GM23338 (cell line): ENCODE results near the gene ZNF653. TPM values are rescaled to one million over a fixed set of nuclear protein-coding genes. Genes with fewer than 3 reads are reported as not detected.

Source experiments
- ATAC-seq: fragments of 200-7000 bp; cut with Tn5 transposase; 3 replicates; pipeline ENCODE4 v1.9.1; 2020
- DNase-seq: peaks from one replicate; pipeline ENCODE4 v3.0.0-alpha.2; 2015; ENCODE audit warnings: low spot score
- H2AFZ ChIP-seq: fragments of 200-600 bp; sonication (generic); 2 replicates; pipeline ENCODE4 v1.8.0; 2016; ENCODE audit warnings: antibody characterized with exemption, mild to moderate bottlenecking, moderate library complexity
- H3F3A ChIP-seq: fragments of 200-600 bp; sonication (generic); replicated peaks from 2 replicates; pipeline ENCODE4 v1.8.0; 2017; ENCODE audit warnings: antibody characterized with exemption, mixed run types, low read depth
- H3K27ac ChIP-seq: fragments of 200-600 bp; sonication (generic); 2 replicates; pipeline ENCODE4 v1.6.1; 2016; ENCODE audit warnings: low read depth
- H3K27me3 ChIP-seq: fragments of 200-600 bp; sonication (generic); 2 replicates; pipeline ENCODE4 v1.8.0; 2016; ENCODE audit warnings: mild to moderate bottlenecking, mixed run types, moderate library complexity; ENCODE audit not compliant: insufficient read depth
- H3K36me3 ChIP-seq: fragments of 200-600 bp; sonication (generic); 2 replicates; pipeline ENCODE4 v1.8.0; 2016; ENCODE audit warnings: mild to moderate bottlenecking; ENCODE audit not compliant: insufficient read depth
- H3K4me1 ChIP-seq: fragments of 200-600 bp; sonication (generic); 2 replicates; pipeline ENCODE4 v1.8.0; 2016; ENCODE audit warnings: mild to moderate bottlenecking, moderate library complexity; ENCODE audit not compliant: insufficient read depth
- H3K4me2 ChIP-seq: fragments of 200-600 bp; sonication (generic); 2 replicates; pipeline ENCODE4 v1.7.1; 2017; ENCODE audit warnings: mixed run types
- H3K4me3 ChIP-seq: fragments of 200-600 bp; sonication (generic); 2 replicates; pipeline ENCODE4 v1.6.1; 2016; ENCODE audit warnings: mixed run types
- H3K79me2 ChIP-seq: fragments of 200-600 bp; sonication (generic); replicated peaks from 2 replicates; pipeline ENCODE4 v1.8.0; 2017; ENCODE audit warnings: mild to moderate bottlenecking; ENCODE audit not compliant: insufficient read depth
- H3K9me2 ChIP-seq: fragments of 200-600 bp; sonication (generic); 2 replicates; pipeline ENCODE4 v1.8.0; 2017; ENCODE audit not compliant: insufficient read depth
- H4K20me1 ChIP-seq: fragments of 200-600 bp; sonication (generic); replicated peaks from 2 replicates; pipeline ENCODE4 v1.8.0; 2017; ENCODE audit warnings: mild to moderate bottlenecking; ENCODE audit not compliant: insufficient read depth
- H3K27ac Mint-ChIP-seq: 2 replicates; pipeline ENCODE4 v1.8.0; 2020; ENCODE audit warnings: inconsistent platforms, mild to moderate bottlenecking, moderate library complexity, mixed read lengths
- H3K27me3 Mint-ChIP-seq: 3 replicates; pipeline ENCODE4 v1.8.0; 2022; ENCODE audit warnings: low read depth, mild to moderate bottlenecking, moderate library complexity, mixed read lengths, inconsistent platforms; ENCODE audit not compliant: insufficient read depth, poor library complexity
- H3K36me3 Mint-ChIP-seq: 3 replicates; pipeline ENCODE4 v1.8.0; 2021; ENCODE audit warnings: low read depth, mild to moderate bottlenecking, inconsistent platforms, moderate library complexity, mixed read lengths
- H3K4me1 Mint-ChIP-seq: 3 replicates; pipeline ENCODE4 v1.8.0; 2020; ENCODE audit warnings: mild to moderate bottlenecking, inconsistent platforms, mixed read lengths
- H3K4me3 Mint-ChIP-seq: 3 replicates; pipeline ENCODE4 v1.8.0; 2021; ENCODE audit warnings: moderate library complexity, mild to moderate bottlenecking, inconsistent platforms, mixed read lengths
- H3K9me3 Mint-ChIP-seq: 3 replicates; pipeline ENCODE4 v1.8.0; 2020; ENCODE audit warnings: moderate library complexity, mild to moderate bottlenecking, inconsistent platforms, mixed read lengths
- CREB1 ChIP-seq: fragments of 250-450 bp; sonication (Bioruptor Pico); IDR thresholded peaks from 2 replicates; pipeline ENCODE4 v1.5.0; 2020; ENCODE audit warnings: low read depth, mild to moderate bottlenecking, moderate library complexity
- CTCF ChIP-seq, 2 experiments: fragments of 200-600 bp in 1 of 2; sonication (generic) in 1 of 2; conservative IDR thresholded peaks; 2 replicates each; pipeline versions ENCODE4 v1.5.1 to v1.6.1; 2016 to 2017; ENCODE audit warnings: antibody characterized with exemption in 2 of 2, low read depth in 2 of 2, mild to moderate bottlenecking in 2 of 2, moderate library complexity in 1 of 2
- ETS1 ChIP-seq: IDR thresholded peaks from 2 replicates; pipeline ENCODE4 v1.6.1; 2016; ENCODE audit warnings: antibody characterized with exemption
- EZH2 ChIP-seq: fragments of 200-600 bp; sonication (generic); IDR thresholded peaks from one replicate; pipeline ENCODE4 v1.8.0; 2017; ENCODE audit warnings: antibody characterized with exemption, mild to moderate bottlenecking, low read depth; ENCODE audit not compliant: unreplicated experiment
- EZH2phosphoT487 ChIP-seq: fragments of 200-600 bp; sonication (generic); IDR thresholded peaks from one replicate; pipeline ENCODE4 v1.8.1; 2018; ENCODE audit warnings: antibody characterized with exemption; ENCODE audit not compliant: unreplicated experiment
- JUNB ChIP-seq: IDR thresholded peaks from one replicate; pipeline ENCODE4 v1.6.1; 2016; ENCODE audit warnings: antibody characterized with exemption; ENCODE audit not compliant: unreplicated experiment
- NANOG ChIP-seq: IDR thresholded peaks from 2 replicates; pipeline ENCODE4 v1.6.1; 2016; ENCODE audit warnings: antibody characterized with exemption, borderline replicate concordance
- POLR2AphosphoS5 ChIP-seq: IDR thresholded peaks from 2 replicates; pipeline ENCODE4 v1.6.1; 2016; ENCODE audit warnings: antibody characterized with exemption, low read depth
- REST ChIP-seq: IDR thresholded peaks from one replicate; pipeline ENCODE4 v1.6.1; 2018; ENCODE audit warnings: antibody characterized with exemption; ENCODE audit not compliant: unreplicated experiment
- ZNF114 ChIP-seq: fragments of 250-450 bp; sonication (Bioruptor Pico); IDR thresholded peaks from 2 replicates; pipeline ENCODE4 v1.5.0; 2020; ENCODE audit warnings: mild to moderate bottlenecking, moderate library complexity
- ZNF462 ChIP-seq: fragments of 250-450 bp; sonication (Bioruptor Pico); IDR thresholded peaks from 2 replicates; pipeline ENCODE4 v1.5.0; 2020; ENCODE audit warnings: mild to moderate bottlenecking, moderate library complexity
- polyA plus RNA-seq: library from polyadenylated mRNA; unstranded; fragments of >200 nt; fragmentation: Nextera tagmentation; extraction: Ambion mirVana; gene quantifications from 2 replicates; pipeline ENCODE4 v1.2.1, GENCODE V29; 2016
- total RNA-seq: library from RNA; depleted of rRNA; stranded (reverse); fragments of >200 nt; shearing (Covaris generic); gene quantifications from 2 replicates; pipeline ENCODE4 v1.2.3, GENCODE V29; 2014

The ZNF653 gene
- total and polyA plus RNA-seq, 2 experiments from 2014 or later = 2.5 to 5.3 TPM

DNA sequence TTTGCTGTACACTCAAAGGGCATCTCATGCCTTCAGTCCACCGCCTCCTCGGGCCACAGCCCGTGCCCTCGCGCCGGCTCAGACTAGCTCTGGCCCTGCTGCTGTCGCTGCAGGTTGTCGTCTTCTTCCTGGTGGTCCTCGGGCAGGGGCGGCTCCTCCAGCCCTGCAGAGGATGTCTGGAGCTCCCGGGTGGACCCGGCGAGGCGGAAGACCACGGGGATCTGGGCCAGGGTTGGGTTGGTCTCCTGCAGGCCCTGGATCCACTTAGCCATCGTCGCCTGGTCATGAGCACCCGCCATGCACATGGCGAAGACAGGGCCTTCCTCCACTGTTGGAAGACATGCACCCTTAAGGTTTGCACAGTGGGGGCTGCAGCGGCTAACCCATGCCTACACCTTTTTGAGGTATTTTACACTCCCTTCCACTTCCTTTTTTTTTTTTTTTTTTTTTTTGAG, 489 bp upstream of the ZNF653 start (continued):
- no peak for TF ChIP-seq REST
- no peak for TF ChIP-seq EZH2
- no peak for TF ChIP-seq CTCF (conservative IDR thresholded peaks at IDR 0.05; ENCODE audit: low read depth in 2 of 2)
- TF ChIP-seq CREB1 (CRISPR knock-in tag) = no peak
- no peak for TF ChIP-seq EZH2phosphoT487
- no peak for TF ChIP-seq NANOG
- no peak for TF ChIP-seq ZNF114 (CRISPR knock-in tag)
- TF ChIP-seq JUNB = no peak

DNA sequence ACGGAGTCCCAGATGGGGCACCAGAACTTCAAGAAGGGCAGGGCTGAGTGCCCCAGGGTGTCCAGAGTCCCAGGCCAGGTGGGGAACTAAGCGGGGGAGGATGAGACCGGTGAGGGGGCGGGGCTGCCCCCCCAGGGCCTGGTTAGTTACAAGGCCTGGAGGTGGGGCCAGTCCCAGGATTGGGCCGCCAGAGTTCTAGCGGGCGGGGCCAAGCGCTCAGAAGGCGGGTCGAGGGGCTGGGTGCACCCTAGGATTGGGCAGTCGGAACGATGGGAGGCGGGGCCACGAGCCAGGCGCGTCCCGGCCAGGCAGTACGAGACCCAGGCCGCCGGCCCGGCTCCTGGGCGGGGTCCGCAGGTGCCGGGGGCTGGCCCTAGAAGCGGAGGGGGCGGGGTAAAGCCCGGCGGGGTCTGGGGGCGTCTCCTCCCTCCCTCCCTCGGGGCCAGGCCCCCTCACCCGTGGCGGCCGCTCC, 571 bp downstream of the ZNF653 start:
- H3K4me3 ChIP-seq = peak overlapping the region; percentile 80
- H3K36me3 ChIP-seq = no peaks in the 10 kb centered on the region
- peak overlapping the region; percentile 8; the same call in 1 of the 2 replicates for H2AFZ ChIP-seq
- peak overlapping the region; percentile 90 for H3K4me3 Mint-ChIP-seq
- peak overlapping the region; percentile 93 for H3K4me2 ChIP-seq
- 0 out of 2 replicates have a peak, but pooled peaks cover 4% of the 10 kb centered on the region for H4K20me1 ChIP-seq
- 0 out of 2 replicates have a peak overlapping the region, but pooled peaks have one; percentile 65 for H3K27ac ChIP-seq
- no peaks in the 10 kb centered on the region for H3K9me3 Mint-ChIP-seq
- H3K4me1 ChIP-seq = peaks cover 6% of the 10 kb centered on the region
- H3F3A ChIP-seq = no peaks in the 10 kb centered on the region
- peaks cover 17% of the 10 kb centered on the region for H3K27me3 Mint-ChIP-seq
- H3K9me2 ChIP-seq = no peaks in the 10 kb centered on the region
- ATAC-seq (peak; percentile 95), DNase-seq (peak; percentile 99)
- H3K27me3 ChIP-seq = no peaks in the 10 kb centered on the region
- H3K27ac Mint-ChIP-seq = peak overlapping the region; percentile 94
- no peaks in the 10 kb centered on the region; the same call in 2 of the 3 replicates for H3K36me3 Mint-ChIP-seq
- H3K79me2 ChIP-seq = 0 out of 2 replicates have a peak, but pooled peaks cover 6% of the 10 kb centered on the region
- H3K4me1 Mint-ChIP-seq = peaks cover 8% of the 10 kb centered on the region; the same call in 2 of the 3 replicates
- TF ChIP-seq ZNF462 (CRISPR knock-in tag) (no peak), ETS1 (no peak), POLR2AphosphoS5 (no peak; the same call in 1 of the 2 replicates), ZNF114 (CRISPR knock-in tag) (no peak), NANOG (no peak)
